ENCODE results near the gene MRPL21. TPM values are rescaled to one million over a fixed set of nuclear protein-coding genes. Genes with fewer than 3 reads are reported as not detected.

MRPL21 gene
- total RNA-seq, 4 donors from 2014 or later, result 40.4 to 70.0 (median 52.8) TPM

DNA sequence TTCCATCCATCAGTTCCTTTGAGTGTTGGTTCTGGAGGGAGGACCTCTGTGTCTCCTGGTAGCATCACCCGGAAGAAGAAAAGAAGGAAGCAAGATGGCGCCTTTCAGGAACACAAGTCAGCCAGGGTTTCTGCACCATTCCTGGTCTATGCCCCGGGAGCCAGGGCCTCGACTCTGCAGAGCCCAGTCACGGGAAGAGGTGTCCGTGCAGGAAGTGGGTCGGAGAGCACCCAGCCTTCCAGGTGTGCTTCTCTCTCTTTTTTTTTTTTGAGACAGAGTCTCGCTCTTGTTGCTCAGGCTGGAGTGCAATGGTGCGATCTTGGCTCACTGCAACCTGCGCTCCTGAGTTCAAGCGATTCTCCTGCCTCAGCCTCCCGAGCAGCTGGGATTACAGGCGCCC is 21.2 kb downstream of the MRPL21 start:
- H3K36me3 ChIP-seq, result no peaks in the 10 kb centered on the region
- H3K4me1 ChIP-seq, result no peaks in the 10 kb centered on the region
- H3K27me3 ChIP-seq, result no peaks in the 10 kb centered on the region
- H3K9me3 ChIP-seq, result no peaks in the 10 kb centered on the region
- 81% methylated on average over 4 of the region's 13 CpGs; no CpG with 5 or more reads in 1 of the 2 donors for WGBS, 2 donors (ENCODE audit: low coverage in 1 of 2)
- no peak for TF ChIP-seq POLR2AphosphoS5 (IDR thresholded peaks at IDR 0.05)
- no peak for TF ChIP-seq EP300 (IDR thresholded peaks at IDR 0.05)
- TF ChIP-seq, protein P1, sequence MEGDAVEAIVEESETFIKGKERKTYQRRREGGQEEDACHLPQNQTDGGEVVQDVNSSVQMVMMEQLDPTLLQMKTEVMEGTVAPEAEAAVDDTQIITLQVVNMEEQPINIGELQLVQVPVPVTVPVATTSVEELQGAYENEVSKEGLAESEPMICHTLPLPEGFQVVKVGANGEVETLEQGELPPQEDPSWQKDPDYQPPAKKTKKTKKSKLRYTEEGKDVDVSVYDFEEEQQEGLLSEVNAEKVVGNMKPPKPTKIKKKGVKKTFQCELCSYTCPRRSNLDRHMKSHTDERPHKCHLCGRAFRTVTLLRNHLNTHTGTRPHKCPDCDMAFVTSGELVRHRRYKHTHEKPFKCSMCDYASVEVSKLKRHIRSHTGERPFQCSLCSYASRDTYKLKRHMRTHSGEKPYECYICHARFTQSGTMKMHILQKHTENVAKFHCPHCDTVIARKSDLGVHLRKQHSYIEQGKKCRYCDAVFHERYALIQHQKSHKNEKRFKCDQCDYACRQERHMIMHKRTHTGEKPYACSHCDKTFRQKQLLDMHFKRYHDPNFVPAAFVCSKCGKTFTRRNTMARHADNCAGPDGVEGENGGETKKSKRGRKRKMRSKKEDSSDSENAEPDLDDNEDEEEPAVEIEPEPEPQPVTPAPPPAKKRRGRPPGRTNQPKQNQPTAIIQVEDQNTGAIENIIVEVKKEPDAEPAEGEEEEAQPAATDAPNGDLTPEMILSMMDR (IDR thresholded peaks at IDR 0.05), result no peak
- no peak for TF ChIP-seq POLR2A (IDR thresholded peaks at IDR 0.05)
- no peak overlapping the region for H3K4me3 ChIP-seq
- H3K27ac ChIP-seq, result no peak overlapping the region
- no peak for ATAC-seq

DNA sequence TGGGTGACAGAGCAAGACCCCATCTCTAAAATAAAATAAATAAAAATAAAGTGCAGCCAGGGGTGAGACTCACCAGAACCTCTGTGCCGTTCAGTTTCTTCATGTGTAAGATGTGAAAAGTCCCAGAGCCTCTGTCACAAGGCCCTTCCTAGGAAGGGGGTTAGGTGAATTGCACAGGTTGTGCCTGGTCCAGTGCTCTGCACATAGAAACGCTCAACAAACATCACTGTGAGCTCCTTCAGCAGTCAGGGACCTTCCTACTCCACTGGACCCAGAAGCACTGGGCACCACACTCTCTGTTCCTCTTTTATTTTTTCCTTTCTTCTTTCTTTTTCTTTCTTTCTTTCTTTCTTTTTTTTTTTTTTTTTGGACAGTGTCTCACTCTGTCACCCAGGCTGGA is 22.3 kb downstream of the MRPL21 start:
- Histone ChIP-seq H3K36me3 (no peaks in the 10 kb centered on the region), H3K27me3 (no peaks in the 10 kb centered on the region), H3K9me3 (no peaks in the 10 kb centered on the region), H3K27ac (no peak overlapping the region), H3K4me1 (no peaks in the 10 kb centered on the region), H3K4me3 (no peak overlapping the region)
- ATAC-seq, result no peak
- TF ChIP-seq EP300 (IDR thresholded peaks at IDR 0.05), result no peak
- no peak for TF ChIP-seq POLR2AphosphoS5 (IDR thresholded peaks at IDR 0.05)
- TF ChIP-seq POLR2A (IDR thresholded peaks at IDR 0.05), result no peak
- TF ChIP-seq, protein P1 (IDR thresholded peaks at IDR 0.05), result no peak
- WGBS, 2 donors (ENCODE audit: low coverage in 1 of 2), result 100% methylated on average over 2 of the region's 2 CpGs

DNA sequence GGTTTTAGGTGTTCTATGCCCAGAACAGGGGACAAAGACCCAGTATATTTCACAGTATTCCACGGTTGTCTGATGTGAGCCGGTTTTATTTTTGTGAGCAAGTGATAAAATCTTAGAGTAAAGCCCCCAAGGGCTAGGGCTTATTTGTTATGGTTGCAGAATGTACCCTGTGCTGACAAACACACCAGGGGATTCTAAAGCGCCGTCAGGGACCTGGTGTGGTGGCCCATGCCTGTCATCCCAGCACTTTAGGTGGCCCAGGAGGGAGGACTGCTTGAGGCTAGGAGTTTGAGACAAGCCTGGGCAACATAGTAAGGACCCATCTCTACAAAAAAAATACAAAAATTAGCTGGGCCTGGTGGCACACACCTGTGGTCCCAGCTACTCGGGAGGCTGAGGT is 22.8 kb downstream of the MRPL21 start:
- ATAC-seq, result no peak
- H3K27ac ChIP-seq, result no peak overlapping the region
- WGBS, 2 donors (ENCODE audit: low coverage in 1 of 2), result 100% methylated on average over 3 of the region's 5 CpGs; no CpG with 5 or more reads in 1 of the 2 donors
- TF ChIP-seq POLR2A (IDR thresholded peaks at IDR 0.05), result no peak
- TF ChIP-seq, protein P1 (IDR thresholded peaks at IDR 0.05), result no peak
- TF ChIP-seq EP300 (IDR thresholded peaks at IDR 0.05), result no peak
- no peak for TF ChIP-seq POLR2AphosphoS5 (IDR thresholded peaks at IDR 0.05)
- H3K4me1 ChIP-seq, result no peaks in the 10 kb centered on the region
- no peak overlapping the region for H3K4me3 ChIP-seq
- no peaks in the 10 kb centered on the region for H3K36me3 ChIP-seq
- no peaks in the 10 kb centered on the region for H3K9me3 ChIP-seq
- no peaks in the 10 kb centered on the region for H3K27me3 ChIP-seq

DNA sequence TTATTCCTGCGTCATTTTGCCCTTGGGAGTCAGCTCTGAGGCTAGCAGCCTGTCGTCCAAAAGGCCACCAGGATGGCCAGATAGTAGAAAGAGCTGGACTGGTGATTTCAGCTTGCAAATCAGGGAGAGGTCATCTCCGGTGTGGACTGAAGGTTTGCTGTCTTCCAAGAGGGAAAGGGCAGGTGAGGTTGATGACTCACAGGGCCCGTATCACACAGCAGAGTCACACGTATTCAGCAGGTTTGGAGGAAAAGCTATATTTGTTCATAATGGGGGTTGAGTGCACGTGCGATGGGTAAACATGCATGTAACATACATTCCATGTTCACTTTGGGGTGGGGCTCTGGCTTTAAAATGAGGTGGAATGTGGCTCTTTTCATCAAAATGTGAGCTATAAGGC is 25.6 kb downstream of the MRPL21 start:
- TF ChIP-seq, protein P1 (IDR thresholded peaks at IDR 0.05), result no peak
- TF ChIP-seq EP300 (IDR thresholded peaks at IDR 0.05) (no peak), POLR2AphosphoS5 (IDR thresholded peaks at IDR 0.05) (no peak), POLR2A (IDR thresholded peaks at IDR 0.05) (no peak)
- H3K4me1 ChIP-seq, result no peaks in the 10 kb centered on the region
- no peak overlapping the region for H3K27ac ChIP-seq
- no peaks in the 10 kb centered on the region for H3K9me3 ChIP-seq
- H3K4me3 ChIP-seq, result no peak overlapping the region
- no peak for ATAC-seq
- no peaks in the 10 kb centered on the region for H3K36me3 ChIP-seq
- no peaks in the 10 kb centered on the region for H3K27me3 ChIP-seq
- 76 to 97% methylated on average over 2 to 5 of the region's 7 CpGs for WGBS, 2 donors (ENCODE audit: low coverage in 1 of 2)

DNA sequence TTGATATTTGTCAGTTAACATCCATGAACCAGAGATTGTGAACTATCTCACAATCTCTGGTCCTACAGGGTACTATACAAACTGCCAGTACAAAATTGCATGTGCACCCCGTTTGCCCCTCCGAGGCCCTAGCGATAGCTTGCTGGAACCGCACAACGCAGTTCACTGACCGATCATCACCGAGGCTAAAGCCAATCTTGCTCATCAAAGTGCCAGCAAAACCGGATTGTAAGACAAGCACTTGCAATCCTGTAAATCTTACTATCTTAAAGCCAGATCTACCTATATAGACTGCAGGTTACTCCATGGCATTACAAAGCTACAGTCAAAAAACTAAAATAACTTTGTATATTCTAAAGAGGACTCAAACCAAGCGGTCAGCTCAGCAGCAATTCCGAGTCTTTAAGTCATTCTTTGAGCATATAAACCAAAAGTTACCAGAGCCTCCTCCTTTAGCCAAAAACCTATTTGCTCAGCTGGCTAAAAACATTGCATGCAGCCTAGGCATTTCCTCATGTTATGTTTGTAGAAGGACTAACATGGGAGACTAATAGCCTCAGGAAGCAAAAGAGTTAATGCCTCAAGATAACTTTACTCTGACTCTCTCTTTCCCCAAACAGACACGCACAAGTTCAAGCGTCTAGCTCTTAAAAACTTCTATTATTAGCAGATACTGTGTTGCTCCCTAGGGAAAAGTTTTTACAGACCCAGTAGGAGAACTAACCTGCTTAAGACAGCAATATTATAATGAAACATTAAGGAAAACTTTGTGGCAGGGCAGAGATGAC is 31.2 kb downstream of the MRPL21 start:
- peaks cover 0 to 15% (median 3%) of the 10 kb centered on the region in 3 donors for H3K4me1 ChIP-seq
- H3K9me3 ChIP-seq, result no peaks in the 10 kb centered on the region
- H3K4me3 ChIP-seq, result no peak overlapping the region
- no peaks in the 10 kb centered on the region for H3K27me3 ChIP-seq
- ATAC-seq, result no peak
- TF ChIP-seq POLR2AphosphoS5 (IDR thresholded peaks at IDR 0.05) (no peak), EP300 (IDR thresholded peaks at IDR 0.05) (no peak), POLR2A (IDR thresholded peaks at IDR 0.05) (no peak)
- TF ChIP-seq, protein P1 (IDR thresholded peaks at IDR 0.05), result no peak
- no peak overlapping the region for H3K27ac ChIP-seq
- H3K36me3 ChIP-seq, result no peaks in the 10 kb centered on the region
- WGBS, 2 donors (ENCODE audit: low coverage in 1 of 2), result 66 to 68% methylated on average over 8 to 12 of the region's 12 CpGs

Data from gastroesophageal sphincter (tissue), 4 donors.